ENCODE results near the gene EMC6.

DNA sequence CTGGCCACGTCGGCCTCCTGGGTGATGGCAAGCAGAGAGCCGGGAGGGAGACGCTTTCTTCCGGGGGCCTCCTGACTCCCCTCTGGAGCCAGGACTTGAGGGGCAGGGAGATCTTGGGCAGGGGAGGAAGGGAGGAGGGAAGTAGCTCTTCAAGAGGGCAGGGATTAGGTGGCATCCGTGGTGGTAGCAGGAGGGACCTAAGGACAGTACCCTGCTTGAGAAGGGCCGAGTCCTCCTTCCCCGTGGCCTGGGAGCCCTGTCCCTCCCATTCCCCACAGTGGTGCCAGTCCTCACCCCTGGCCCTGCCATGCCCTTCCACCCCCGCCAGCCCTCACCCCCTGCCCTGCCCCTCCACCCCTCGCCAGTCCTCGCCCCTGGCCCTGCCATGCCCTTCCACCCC lies 12.8 kb upstream of the EMC6 start:
- TF ChIP-seq POLR2A (IDR thresholded peaks at IDR 0.05; ENCODE audit: low read depth, low read length) (no peak), POLR2AphosphoS5 (IDR thresholded peaks at IDR 0.05; ENCODE audit: low read depth, low read length) (no peak), TAF1 (IDR thresholded peaks at IDR 0.05; ENCODE audit: borderline replicate concordance, low read depth, low read length) (no peak)

Data from GM12892 (cell line).